DMS53 (cell line): Measurements from ENCODE around the gene SELPLG.
"Not testable (repeated sequence)": the region's sequence is repeated elsewhere in the genome, so short reads cannot be mapped to it uniquely, and the experiment has no call there.

ENCODE experiments used
- DNase-seq: peaks from one replicate; lab custom pipeline; 2025; lab: John Stamatoyannopoulos, UW

The SELPLG gene

GRCh38 chr12:108589840-108590229 lies 43.9 kb downstream of the SELPLG start:
- no peak for DNase-seq

- DNase-seq = no peak
These were observed 44.5 kb downstream of the SELPLG start for GRCh38 chr12:108589028-108589839.

GRCh38 chr12:108587826-108588225 lies 45.9 kb downstream of the SELPLG start:
- DNase-seq = no peak

GRCh38 chr12:108586306-108586705 lies 47.4 kb downstream of the SELPLG start:
- DNase-seq = no peak

- no peak for DNase-seq
These were observed 47.8 kb downstream of the SELPLG start for GRCh38 chr12:108585864-108586263.

- DNase-seq = no peak
These were observed 49.1 kb downstream of the SELPLG start for GRCh38 chr12:108584456-108585065.

GRCh38 chr12:108583991-108584390 lies 49.7 kb downstream of the SELPLG start:
- no peak for DNase-seq

GRCh38 chr12:108582978-108583770 lies 50.5 kb downstream of the SELPLG start:
- DNase-seq = no peak

GRCh38 chr12:108582509-108582908 lies 51.2 kb downstream of the SELPLG start:
- DNase-seq = no peak

GRCh38 chr12:108581311-108582227 lies 52.1 kb downstream of the SELPLG start:
- no peak for DNase-seq

- no peak for DNase-seq
These were observed 53.2 kb downstream of the SELPLG start for GRCh38 chr12:108580531-108580930.

GRCh38 chr12:108578813-108579212 lies 54.9 kb downstream of the SELPLG start:
- DNase-seq = no peak

GRCh38 chr12:108578264-108578663 lies 55.4 kb downstream of the SELPLG start:
- no peak for DNase-seq

- DNase-seq = no peak
These were observed 56.2 kb downstream of the SELPLG start for GRCh38 chr12:108577458-108577857.

- DNase-seq = no peak
These were observed 56.9 kb downstream of the SELPLG start for GRCh38 chr12:108576660-108577234.

- DNase-seq = no peak
These were observed 58.3 kb downstream of the SELPLG start for GRCh38 chr12:108575199-108575912.

- DNase-seq = not testable (repeated sequence)
These were observed 59.4 kb downstream of the SELPLG start for GRCh38 chr12:108574276-108574675.

- no peak for DNase-seq
These were observed 60.4 kb downstream of the SELPLG start for GRCh38 chr12:108573317-108573716.

GRCh38 chr12:108572166-108572790 lies 61.4 kb downstream of the SELPLG start:
- peak; percentile 48 for DNase-seq
